K562 (cell line): ENCODE results near the gene FES. TPM values are rescaled to one million over a fixed set of nuclear protein-coding genes. Genes with fewer than 3 reads are reported as not detected.

Experiments
- ATAC-seq: fragments of 200-7000 bp; cut with Tn5 transposase; 3 replicates; pipeline ENCODE4 v1.9.1; 2020; ENCODE audit warnings: moderate library complexity
- BruUV-seq: library from RNA; stranded (reverse); fragments of 400-500 nt; replicated peaks from 2 replicates; lab custom pipeline; 2021; lab: Mats Ljungman, UMichigan
- CTCF ChIA-PET: fragments of 300-600 bp; formaldehyde crosslinking; extraction: SDS; loops from one replicate; lab custom pipeline; 2021; ENCODE audit warnings: low intra/inter-chr PET ratio; lab: Yijun Ruan, JAX
- POLR2A ChIA-PET: fragments of 300-600, 350-650 bp; sonication (Branson Sonifier 250); formaldehyde crosslinking; extraction: SDS; loops from one replicate; lab custom pipeline; 2021; ENCODE audit warnings: antibody characterized with exemption, inconsistent platforms; lab: Yijun Ruan, JAX
- DNase-seq, 4 experiments: peaks; one replicate each; pipeline versions ENCODE4 v3.0.0 to v3.0.0-alpha.2; 2011 to 2018; ENCODE audit warnings: low spot score in 3 of 4, mixed read lengths in 3 of 4; ENCODE audit errors: extremely low read depth in 1 of 4
- FAIRE-seq: peaks from 2 replicates; lab custom pipeline; 2011; peaks lifted over from hg19 to GRCh38; lab: Jason Lieb, UNC
- H2AFZ ChIP-seq: 2 replicates; pipeline ENCODE4 v1.6.0; 2011; ENCODE audit warnings: low read depth, low read length, control low read depth, inconsistent platforms
- H3K27ac ChIP-seq: fragments of 200-600 bp; 3 replicates; pipeline ENCODE4 v1.8.0; 2011; ENCODE audit warnings: low read depth, mild to moderate bottlenecking, control low read depth, inconsistent platforms, low read length, moderate library complexity, mixed read lengths; ENCODE audit errors: extremely low read depth
- H3K27me3 ChIP-seq, 2 experiments: fragments of 300-600 bp in 1 of 2; 2 replicates in 1 of 2; 3 replicates in 1 of 2; pipeline versions ENCODE4 v1.6.0 to v1.8.0; 2011; ENCODE audit warnings: inconsistent platforms in 2 of 2, low read length in 2 of 2, mild to moderate bottlenecking in 1 of 2, mixed read lengths in 1 of 2, moderate library complexity in 1 of 2; ENCODE audit not compliant: control insufficient read depth in 2 of 2, insufficient read depth in 2 of 2
- H3K36me3 ChIP-seq: fragments of 300-600 bp; 3 replicates; pipeline ENCODE4 v1.8.0; 2011; ENCODE audit warnings: mild to moderate bottlenecking, low read length, inconsistent platforms; ENCODE audit not compliant: control insufficient read depth, insufficient read depth
- H3K4me1 ChIP-seq, 2 experiments: fragments of 200-600 bp in 1 of 2; replicated peaks in 1 of 2; 2 replicates in 1 of 2; 3 replicates in 1 of 2; pipeline versions ENCODE4 v1.5.1 to v1.8.0; 2011; ENCODE audit warnings: inconsistent platforms in 2 of 2, low read length in 2 of 2, mild to moderate bottlenecking in 1 of 2, mixed read lengths in 1 of 2, moderate library complexity in 1 of 2; ENCODE audit not compliant: control insufficient read depth in 2 of 2, insufficient read depth in 2 of 2
- H3K4me2 ChIP-seq: 2 replicates; pipeline ENCODE4 v1.6.1; 2011; ENCODE audit warnings: low read length, control low read depth, inconsistent platforms, mixed read lengths; ENCODE audit not compliant: insufficient read depth
- H3K4me3 ChIP-seq: fragments of 200-600 bp; sonication (generic), shearing (Covaris generic); 2 replicates; pipeline ENCODE4 v1.5.1; 2016; ENCODE audit warnings: control low read depth, inconsistent platforms
- H3K79me2 ChIP-seq: fragments of 200-600 bp; 3 replicates; pipeline ENCODE4 v1.8.0; 2011; ENCODE audit warnings: low read length, inconsistent platforms; ENCODE audit not compliant: control insufficient read depth, insufficient read depth
- H3K9ac ChIP-seq, 2 experiments: 2 replicates each; pipeline versions ENCODE4 v1.6.0 to v1.6.1; 2011; ENCODE audit warnings: low read depth in 2 of 2, low read length in 2 of 2, control low read depth in 1 of 2, inconsistent platforms in 1 of 2, mild to moderate bottlenecking in 1 of 2, mixed read lengths in 1 of 2; ENCODE audit not compliant: insufficient read depth in 1 of 2
- H3K9me1 ChIP-seq: one replicate; pipeline ENCODE4 v1.6.0; 2011; ENCODE audit warnings: inconsistent platforms, mild to moderate bottlenecking, low read length, moderate library complexity; ENCODE audit not compliant: control insufficient read depth, insufficient read depth
- H3K9me3 ChIP-seq: replicated peaks from 2 replicates; pipeline ENCODE4 v1.5.1; 2011; ENCODE audit warnings: low read depth, low read length, inconsistent platforms; ENCODE audit not compliant: control insufficient read depth, insufficient read depth
- H4K20me1 ChIP-seq: replicated peaks from 2 replicates; pipeline ENCODE4 v1.6.1; 2011; ENCODE audit warnings: low read length, inconsistent platforms, mixed read lengths; ENCODE audit not compliant: control insufficient read depth, insufficient read depth
- ARHGAP35 ChIP-seq: fragments of 450-650 bp; IDR thresholded peaks from 2 replicates; pipeline ENCODE4 v1.6.1; 2018; ENCODE audit not compliant: partially characterized antibody
- ARID2 ChIP-seq: fragments of 450-650 bp; IDR thresholded peaks from 2 replicates; pipeline ENCODE4 v1.6.1; 2017; ENCODE audit warnings: antibody characterized with exemption, mild to moderate bottlenecking
- CBX5 ChIP-seq: IDR thresholded peaks from 2 replicates; pipeline ENCODE4 v1.6.1; 2014; ENCODE audit warnings: low read depth, borderline replicate concordance
- CREM ChIP-seq: IDR thresholded peaks from 2 replicates; pipeline ENCODE4 v1.6.1; 2014; ENCODE audit warnings: antibody characterized with exemption, low read depth
- EGR1 ChIP-seq: fragments of 450-650 bp; conservative IDR thresholded peaks from 2 replicates; pipeline ENCODE4 v1.6.1; 2017; ENCODE audit warnings: mild to moderate bottlenecking
- FOSL1 ChIP-seq: fragments of 200-800 bp; sonication (Bioruptor generic); conservative IDR thresholded peaks from 2 replicates; pipeline ENCODE4 v1.6.1; 2016; ENCODE audit warnings: missing genetic modification characterization, missing compliant biosample characterization
- GATA2 ChIP-seq: sonication (generic); formaldehyde crosslinking; IDR thresholded peaks from 2 replicates; pipeline ENCODE4 v1.4.0; 2020; ENCODE audit warnings: mild to moderate bottlenecking, missing genetic modification reagents
- HMG20A ChIP-seq: fragments of 450-650 bp; formaldehyde crosslinking; conservative IDR thresholded peaks from 2 replicates; pipeline ENCODE4 v1.4.0; 2020; ENCODE audit warnings: mild to moderate bottlenecking, mixed read lengths
- HSF4 ChIP-seq: fragments of 250-450 bp; sonication (Bioruptor Pico); IDR thresholded peaks from 2 replicates; pipeline ENCODE4 v2.1.2; 2022; ENCODE audit warnings: mild to moderate bottlenecking, moderate library complexity, borderline replicate concordance
- KHSRP ChIP-seq: fragments of 450-650 bp; IDR thresholded peaks from 2 replicates; pipeline ENCODE4 v1.6.1; 2017
- NUFIP1 ChIP-seq: fragments of 450-650 bp; IDR thresholded peaks from 2 replicates; pipeline ENCODE4 v1.6.1; 2018; ENCODE audit not compliant: partially characterized antibody
- RBM34 ChIP-seq: fragments of 200-400 bp; formaldehyde crosslinking; IDR thresholded peaks from 2 replicates; pipeline ENCODE4 v1.6.1; 2018; ENCODE audit warnings: low read length, borderline replicate concordance; ENCODE audit not compliant: insufficient read depth
- SAFB ChIP-seq: fragments of 200-400 bp; formaldehyde crosslinking; IDR thresholded peaks from 2 replicates; pipeline ENCODE4 v1.6.1; 2017; ENCODE audit warnings: low read depth, low read length, borderline replicate concordance
- TBP ChIP-seq: optimal IDR thresholded peaks from 2 replicates; pipeline ENCODE3; 2011; ENCODE audit warnings: low read depth, low read length, improper control_type of control experiment
- TFAM ChIP-seq: fragments of 250-450 bp; sonication (Bioruptor Pico); conservative IDR thresholded peaks from 2 replicates; pipeline ENCODE4 v1.5.0; 2021; ENCODE audit warnings: mild to moderate bottlenecking, moderate library complexity
- ZNF75A ChIP-seq: fragments of 450-650 bp; formaldehyde crosslinking; IDR thresholded peaks from 2 replicates; pipeline ENCODE4 v1.4.0; 2020; ENCODE audit warnings: mild to moderate bottlenecking
- WGBS: fragments of 100-300 bp; shearing (Covaris generic); methylation state at CpG from one replicate; pipeline ENCODE4 v1.1.6; 2016; ENCODE audit warnings: low coverage, mixed read lengths; ENCODE audit not compliant: insufficient coverage; ENCODE audit errors: missing lambda C conversion rate; 5-methylcytosine and 5-hydroxymethylcytosine counted together
- in situ Hi-C: fragments of 300-500 bp; cut with MboI; formaldehyde crosslinking; loops from 4 replicates; pipeline ENCODE4 v1.15.0; 2018; ENCODE audit warnings: inconsistent platforms, mixed read lengths
- intact Hi-C: fragments of 100-400 bp; cut with micrococcal nuclease; formaldehyde crosslinking; loops from 2 replicates; pipeline ENCODE4 v1.14.2; 2022
- polyA plus RNA-seq, 8 experiments: library from polyadenylated mRNA; depleted of rRNA in 4 of 8; stranded (reverse) in 5 of 8; unstranded in 3 of 8; fragments of >200 nt; fragmentation: Nextera tagmentation in 2 of 8; fragmentation: Illumina TruSeq in 1 of 8; extraction: Ambion mirVana in 2 of 8; extraction: Trizol in 1 of 8; gene quantifications; 2 replicates each; pipeline versions ENCODE4 v1.2.1 to v1.2.3, GENCODE V29; 2011 to 2014; ENCODE audit warnings: inconsistent platforms in 1 of 8, missing spikeins in 1 of 8
- total RNA-seq, 7 experiments: library from RNA; depleted of rRNA in 6 of 7; stranded (reverse); fragments of >200 nt in 6 of 7; fragmentation: Illumina TruSeq in 2 of 7; extraction: Trizol in 2 of 7; gene quantifications; 2 replicates each; pipeline versions ENCODE4 v1.2.1 to v1.2.3, GENCODE V29; 2011 to 2021; ENCODE audit warnings: low replicate concordance in 1 of 7
- TF ChIP-seq, protein P1 (sequence below): sonication (generic); formaldehyde crosslinking; IDR thresholded peaks from 2 replicates; pipeline ENCODE4 v1.8.1; 2023; ENCODE audit warnings: mild to moderate bottlenecking, missing genetic modification reagents
- TF ChIP-seq, protein P2 (sequence below): sonication (generic); formaldehyde crosslinking; IDR thresholded peaks from 2 replicates; pipeline ENCODE4 v1.8.1; 2023; ENCODE audit warnings: mild to moderate bottlenecking, missing genetic modification reagents
- TF ChIP-seq, protein P3 (sequence below): sonication (generic); formaldehyde crosslinking; IDR thresholded peaks from 2 replicates; pipeline ENCODE4 v1.4.0; 2020; ENCODE audit warnings: mild to moderate bottlenecking, missing genetic modification reagents

The FES gene
- total and polyA plus RNA-seq, 9 of the 15 experiments (the other 6 are each of a cell fraction or from before 2014, with no cell fraction given) = 0.38 to 2.6 (median 0.82) TPM

DNA sequence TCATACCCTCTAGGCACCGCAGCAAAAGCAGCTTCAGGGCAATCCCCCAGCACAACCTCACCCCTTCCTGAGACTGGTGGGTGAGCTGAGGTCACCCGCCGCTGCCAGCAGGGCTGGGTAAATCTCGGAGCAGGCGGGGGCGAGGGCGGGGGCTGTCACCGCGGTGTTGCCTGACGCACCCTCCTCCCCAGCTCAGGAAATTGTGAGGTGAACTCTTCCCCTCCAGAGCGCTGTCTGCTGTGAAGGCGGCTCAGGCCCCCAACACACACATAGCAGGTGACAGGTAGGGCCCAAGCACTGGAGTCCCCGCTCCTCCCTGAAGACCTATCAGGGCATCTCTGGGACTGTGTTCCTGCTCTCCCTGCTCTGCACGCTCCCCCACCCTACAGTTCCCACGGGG is 46.2 kb upstream of the FES start:
- peaks cover 63 to 69% of the 10 kb centered on the region in 2 experiments for H3K4me1 ChIP-seq
- ChIA-PET POLR2A (interaction anchor here (0.6 to 0.7 kb wide), 3 partner anchors 11 to 1214 kb away, joined by 3 to 4 read pairs (median 3); no protein-coding TSS in a partner anchor), CTCF (no interaction called here)
- no peaks in the 10 kb centered on the region for H4K20me1 ChIP-seq
- H3K27me3 ChIP-seq = no peaks in the 10 kb centered on the region
- H3K9me3 ChIP-seq = no peaks in the 10 kb centered on the region
- no TSS peak for BruUV-seq
- H3K79me2 ChIP-seq = no peaks in the 10 kb centered on the region
- WGBS = 64% methylated on average over 10 of the region's 15 CpGs
- in situ Hi-C loops = no loop called here
- no peak for ATAC-seq
- H3K27ac ChIP-seq = no peak overlapping the region
- no peak for DNase-seq
- FAIRE-seq = no peak
- H2AFZ ChIP-seq = 0 out of 2 replicates have a peak overlapping the region, but pooled peaks have one; percentile 22
- H3K4me2 ChIP-seq = no peak overlapping the region
- peak overlapping the region in 1 of 2 experiments; percentile 67; a peak in 2 of 4 replicates for H3K9ac ChIP-seq
- intact Hi-C loops = no loop called here
- TF ChIP-seq CBX5 (no peak), NUFIP1 (no peak), TFAM (CRISPR knock-in tag) (no peak), RBM34 (no peak), FOSL1 (tag) (no peak), CREM (0 out of 2 replicates have a peak, but pooled peaks have one; percentile 14), HSF4 (no peak), GATA2 (CRISPR knock-in tag) (no peak), ZNF75A (CRISPR knock-in tag) (no peak), TBP (no peak), ARHGAP35 (no peak), HMG20A (CRISPR knock-in tag) (no peak), SAFB (no peak), KHSRP (no peak), ARID2 (no peak), EGR1 (0 out of 2 replicates have a peak, but pooled peaks have one; percentile 11)
- TF ChIP-seq, protein P1, sequence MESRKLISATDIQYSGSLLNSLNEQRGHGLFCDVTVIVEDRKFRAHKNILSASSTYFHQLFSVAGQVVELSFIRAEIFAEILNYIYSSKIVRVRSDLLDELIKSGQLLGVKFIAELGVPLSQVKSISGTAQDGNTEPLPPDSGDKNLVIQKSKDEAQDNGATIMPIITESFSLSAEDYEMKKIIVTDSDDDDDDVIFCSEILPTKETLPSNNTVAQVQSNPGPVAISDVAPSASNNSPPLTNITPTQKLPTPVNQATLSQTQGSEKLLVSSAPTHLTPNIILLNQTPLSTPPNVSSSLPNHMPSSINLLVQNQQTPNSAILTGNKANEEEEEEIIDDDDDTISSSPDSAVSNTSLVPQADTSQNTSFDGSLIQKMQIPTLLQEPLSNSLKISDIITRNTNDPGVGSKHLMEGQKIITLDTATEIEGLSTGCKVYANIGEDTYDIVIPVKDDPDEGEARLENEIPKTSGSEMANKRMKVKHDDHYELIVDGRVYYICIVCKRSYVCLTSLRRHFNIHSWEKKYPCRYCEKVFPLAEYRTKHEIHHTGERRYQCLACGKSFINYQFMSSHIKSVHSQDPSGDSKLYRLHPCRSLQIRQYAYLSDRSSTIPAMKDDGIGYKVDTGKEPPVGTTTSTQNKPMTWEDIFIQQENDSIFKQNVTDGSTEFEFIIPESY (CRISPR knock-in tag) = peak; percentile 69; the same call in 1 of the 2 replicates
- TF ChIP-seq, protein P2, sequence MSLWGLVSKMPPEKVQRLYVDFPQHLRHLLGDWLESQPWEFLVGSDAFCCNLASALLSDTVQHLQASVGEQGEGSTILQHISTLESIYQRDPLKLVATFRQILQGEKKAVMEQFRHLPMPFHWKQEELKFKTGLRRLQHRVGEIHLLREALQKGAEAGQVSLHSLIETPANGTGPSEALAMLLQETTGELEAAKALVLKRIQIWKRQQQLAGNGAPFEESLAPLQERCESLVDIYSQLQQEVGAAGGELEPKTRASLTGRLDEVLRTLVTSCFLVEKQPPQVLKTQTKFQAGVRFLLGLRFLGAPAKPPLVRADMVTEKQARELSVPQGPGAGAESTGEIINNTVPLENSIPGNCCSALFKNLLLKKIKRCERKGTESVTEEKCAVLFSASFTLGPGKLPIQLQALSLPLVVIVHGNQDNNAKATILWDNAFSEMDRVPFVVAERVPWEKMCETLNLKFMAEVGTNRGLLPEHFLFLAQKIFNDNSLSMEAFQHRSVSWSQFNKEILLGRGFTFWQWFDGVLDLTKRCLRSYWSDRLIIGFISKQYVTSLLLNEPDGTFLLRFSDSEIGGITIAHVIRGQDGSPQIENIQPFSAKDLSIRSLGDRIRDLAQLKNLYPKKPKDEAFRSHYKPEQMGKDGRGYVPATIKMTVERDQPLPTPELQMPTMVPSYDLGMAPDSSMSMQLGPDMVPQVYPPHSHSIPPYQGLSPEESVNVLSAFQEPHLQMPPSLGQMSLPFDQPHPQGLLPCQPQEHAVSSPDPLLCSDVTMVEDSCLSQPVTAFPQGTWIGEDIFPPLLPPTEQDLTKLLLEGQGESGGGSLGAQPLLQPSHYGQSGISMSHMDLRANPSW (CRISPR knock-in tag) = no peak
- TF ChIP-seq, protein P3, sequence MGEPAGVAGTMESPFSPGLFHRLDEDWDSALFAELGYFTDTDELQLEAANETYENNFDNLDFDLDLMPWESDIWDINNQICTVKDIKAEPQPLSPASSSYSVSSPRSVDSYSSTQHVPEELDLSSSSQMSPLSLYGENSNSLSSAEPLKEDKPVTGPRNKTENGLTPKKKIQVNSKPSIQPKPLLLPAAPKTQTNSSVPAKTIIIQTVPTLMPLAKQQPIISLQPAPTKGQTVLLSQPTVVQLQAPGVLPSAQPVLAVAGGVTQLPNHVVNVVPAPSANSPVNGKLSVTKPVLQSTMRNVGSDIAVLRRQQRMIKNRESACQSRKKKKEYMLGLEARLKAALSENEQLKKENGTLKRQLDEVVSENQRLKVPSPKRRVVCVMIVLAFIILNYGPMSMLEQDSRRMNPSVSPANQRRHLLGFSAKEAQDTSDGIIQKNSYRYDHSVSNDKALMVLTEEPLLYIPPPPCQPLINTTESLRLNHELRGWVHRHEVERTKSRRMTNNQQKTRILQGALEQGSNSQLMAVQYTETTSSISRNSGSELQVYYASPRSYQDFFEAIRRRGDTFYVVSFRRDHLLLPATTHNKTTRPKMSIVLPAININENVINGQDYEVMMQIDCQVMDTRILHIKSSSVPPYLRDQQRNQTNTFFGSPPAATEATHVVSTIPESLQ (CRISPR knock-in tag) = no peak
- no peaks in the 10 kb centered on the region for H3K9me1 ChIP-seq
- H3K36me3 ChIP-seq = no peaks in the 10 kb centered on the region
- H3K4me3 ChIP-seq = no peak overlapping the region
